Fibroblast of upper back skin (primary cell): ENCODE measurements around the gene STK33.

Experiments used
- DNase-seq: peaks from one replicate; pipeline ENCODE4 v3.0.0-alpha.2; 2013

STK33 gene

GRCh38 chr11:8593935-8594909 is at the start of gene STK33:
Gene STK33 (minus strand): TSS chr11:8594228. CDS start chr11:8474905, 119,323 bp downstream.
- DNase-seq, result peak; percentile 40

GRCh38 chr11:8642196-8642841 is 48.3 kb upstream of the STK33 start:
- DNase-seq, result peak; percentile 42

DNA sequence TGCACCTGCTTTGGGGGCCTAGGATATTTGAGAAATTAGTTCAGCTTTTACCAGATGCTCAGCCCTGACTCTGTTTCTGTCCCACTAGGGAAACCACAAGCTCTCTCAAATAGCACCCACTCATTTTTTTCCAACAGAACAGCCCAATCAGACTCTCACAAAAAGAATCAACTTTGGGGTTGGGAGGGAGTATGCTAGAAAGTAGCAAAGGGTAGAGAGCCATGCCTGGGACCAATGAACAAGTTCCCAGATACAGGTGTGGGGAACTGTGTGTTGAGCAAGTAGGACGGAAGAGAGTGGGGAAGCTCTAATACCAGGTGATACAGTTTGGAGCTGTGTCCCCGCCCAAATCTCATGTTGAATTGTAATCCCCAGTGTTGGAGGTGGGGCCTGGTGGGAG is 47.3 kb upstream of the STK33 start:
- DNase-seq, result no peak

- no peak for DNase-seq
Measured at GRCh38 chr11:8640267-8640906, 46.4 kb upstream of the STK33 start.

GRCh38 chr11:8639655-8640054 is 45.6 kb upstream of the STK33 start:
- DNase-seq, result no peak

GRCh38 chr11:8638300-8638699 is 44.3 kb upstream of the STK33 start:
- DNase-seq, result peak; percentile 55

- no peak for DNase-seq
Measured at GRCh38 chr11:8636127-8636526, 42.1 kb upstream of the STK33 start.

- DNase-seq, result no peak
Measured at GRCh38 chr11:8634498-8634897, 40.5 kb upstream of the STK33 start.

DNA sequence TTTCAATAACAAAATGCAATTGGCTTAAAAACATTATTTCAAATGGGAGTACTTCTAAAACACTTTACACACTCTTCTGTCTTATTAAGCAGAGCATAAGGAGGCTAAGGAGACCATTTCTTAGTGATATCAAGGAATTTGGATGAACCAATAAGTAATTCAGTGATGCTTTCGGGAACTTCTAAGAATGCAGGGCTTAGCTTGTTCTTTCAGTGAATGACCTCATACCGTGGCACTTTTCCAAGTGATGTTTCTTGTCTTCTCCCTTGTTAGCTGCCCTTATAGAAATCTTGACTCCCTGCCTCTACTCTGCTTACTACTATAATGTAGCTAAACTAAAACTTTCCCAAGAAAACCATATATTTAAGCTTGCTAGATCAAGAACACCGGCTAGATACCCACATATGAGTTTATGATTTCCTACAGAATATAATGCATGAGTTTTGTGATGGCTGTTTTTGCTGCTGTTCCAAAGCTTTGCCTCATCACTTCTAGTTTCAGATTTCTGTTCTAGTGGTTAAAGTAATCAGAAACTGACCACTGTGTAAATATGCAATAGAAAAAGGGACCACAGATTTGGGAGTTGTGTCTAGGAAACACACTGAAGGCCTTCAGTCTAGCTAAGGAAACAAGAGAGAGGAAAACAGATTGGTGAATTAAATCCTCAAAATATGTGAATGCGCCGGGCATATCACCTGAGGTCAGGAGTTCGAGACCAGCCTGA is 37.5 kb upstream of the STK33 start:
- DNase-seq, result peak; percentile 88

GRCh38 chr11:8624698-8625097 is 30.7 kb upstream of the STK33 start:
- DNase-seq, result no peak

DNA sequence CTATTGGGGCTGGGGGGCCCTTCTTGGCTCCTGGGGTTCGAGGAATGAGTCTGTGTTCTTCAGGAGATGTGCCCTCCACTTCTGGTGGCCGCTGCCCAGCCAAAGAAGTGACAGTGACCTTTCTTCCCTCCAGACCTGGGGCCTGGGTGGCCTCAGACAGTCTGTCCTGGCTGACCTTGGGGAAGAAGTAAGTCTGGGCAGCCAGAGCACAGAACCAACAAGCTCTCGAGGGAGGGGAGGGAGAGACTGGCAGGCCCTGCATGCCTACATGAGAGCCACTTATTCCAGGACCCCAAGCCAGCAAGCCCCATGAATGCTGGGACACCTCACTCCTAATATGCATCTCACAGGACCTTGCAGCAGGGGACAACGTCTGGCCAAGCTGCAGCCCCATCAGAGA is 27.1 kb upstream of the STK33 start:
- no peak for DNase-seq

GRCh38 chr11:8617063-8617462 is 23.0 kb upstream of the STK33 start:
- DNase-seq, result no peak

DNA sequence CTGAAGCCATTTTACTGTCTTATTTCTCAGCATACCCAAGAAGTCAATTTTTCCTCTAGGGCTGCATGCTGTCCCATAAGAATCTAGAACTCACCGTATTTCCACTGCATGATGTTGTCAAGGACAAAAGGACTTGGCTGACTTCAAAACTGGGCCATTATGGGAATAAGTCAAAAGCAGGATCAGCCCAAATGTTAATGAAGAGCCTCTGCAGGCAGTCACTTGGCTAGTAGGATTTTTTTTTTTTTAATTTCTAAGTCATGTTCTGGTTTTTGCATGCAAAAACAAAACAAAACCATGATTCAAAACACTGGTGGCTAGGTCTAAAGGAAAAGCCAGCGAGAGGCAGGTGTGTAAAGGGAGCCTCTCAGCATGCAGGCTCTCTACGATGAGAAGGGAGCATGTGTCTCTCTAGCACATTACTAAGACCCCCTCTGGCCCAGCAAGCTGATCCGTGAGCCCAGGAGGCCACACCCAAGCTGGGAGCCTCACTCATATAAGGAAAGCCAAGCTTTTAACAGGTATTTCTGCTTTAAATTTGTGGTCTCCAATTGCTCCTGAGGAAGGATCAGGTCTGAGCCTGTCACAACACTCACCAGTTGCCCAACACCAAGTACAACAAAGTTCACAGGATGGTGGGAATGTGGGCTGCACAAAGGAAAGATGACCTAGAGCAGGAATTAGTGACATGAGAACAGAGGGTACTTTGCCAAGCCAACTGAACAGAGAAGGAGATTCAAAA is 21.4 kb upstream of the STK33 start:
- DNase-seq, result no peak

GRCh38 chr11:8614497-8614896 is 20.5 kb upstream of the STK33 start:
- no peak for DNase-seq

GRCh38 chr11:8613036-8613435 is 19.0 kb upstream of the STK33 start:
- DNase-seq, result peak; percentile 7

DNA sequence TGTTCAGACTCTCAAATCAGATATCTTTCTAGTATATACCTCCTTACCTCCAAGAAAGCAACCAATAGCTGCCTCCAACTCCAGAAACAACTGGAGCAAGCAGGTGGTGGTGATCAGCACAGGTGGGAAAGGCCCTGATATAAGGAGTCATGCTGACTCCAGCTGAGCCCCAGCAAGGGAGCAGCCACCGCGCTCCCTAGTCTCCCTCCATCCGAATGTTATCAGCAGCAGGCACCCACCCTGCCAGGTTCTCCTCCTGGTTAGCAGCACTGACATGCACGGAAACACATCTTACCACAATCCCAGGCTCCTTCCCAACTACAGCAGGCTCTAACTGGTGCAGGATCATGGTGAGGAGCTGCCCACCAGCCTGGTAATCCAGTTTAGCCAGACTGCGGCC is 18.5 kb upstream of the STK33 start:
- no peak for DNase-seq

GRCh38 chr11:8610532-8611116 is 16.6 kb upstream of the STK33 start:
- DNase-seq, result peak; percentile 43

DNA sequence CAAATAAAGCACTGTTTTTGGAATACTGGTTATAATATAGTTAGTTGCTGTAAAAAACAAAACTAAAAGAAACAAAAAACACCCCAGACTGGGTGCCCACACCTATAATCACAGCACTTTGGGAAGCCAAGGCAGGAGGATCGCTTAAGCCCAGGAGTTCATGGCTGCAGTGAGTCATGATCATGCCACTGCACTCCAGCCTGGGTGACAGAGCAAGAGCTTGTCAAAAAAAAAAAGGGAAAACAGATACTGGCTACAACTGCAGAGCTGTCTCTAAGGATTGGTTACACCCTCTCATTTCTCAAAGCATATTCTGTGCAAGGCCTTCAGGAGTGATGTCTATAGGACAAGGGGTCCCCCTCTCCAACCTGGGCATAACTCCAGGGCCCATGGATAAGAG is 14.6 kb upstream of the STK33 start:
- DNase-seq, result peak; percentile 18

- DNase-seq, result peak; percentile 32
Measured at GRCh38 chr11:8605971-8606563, 12.0 kb upstream of the STK33 start.

DNA sequence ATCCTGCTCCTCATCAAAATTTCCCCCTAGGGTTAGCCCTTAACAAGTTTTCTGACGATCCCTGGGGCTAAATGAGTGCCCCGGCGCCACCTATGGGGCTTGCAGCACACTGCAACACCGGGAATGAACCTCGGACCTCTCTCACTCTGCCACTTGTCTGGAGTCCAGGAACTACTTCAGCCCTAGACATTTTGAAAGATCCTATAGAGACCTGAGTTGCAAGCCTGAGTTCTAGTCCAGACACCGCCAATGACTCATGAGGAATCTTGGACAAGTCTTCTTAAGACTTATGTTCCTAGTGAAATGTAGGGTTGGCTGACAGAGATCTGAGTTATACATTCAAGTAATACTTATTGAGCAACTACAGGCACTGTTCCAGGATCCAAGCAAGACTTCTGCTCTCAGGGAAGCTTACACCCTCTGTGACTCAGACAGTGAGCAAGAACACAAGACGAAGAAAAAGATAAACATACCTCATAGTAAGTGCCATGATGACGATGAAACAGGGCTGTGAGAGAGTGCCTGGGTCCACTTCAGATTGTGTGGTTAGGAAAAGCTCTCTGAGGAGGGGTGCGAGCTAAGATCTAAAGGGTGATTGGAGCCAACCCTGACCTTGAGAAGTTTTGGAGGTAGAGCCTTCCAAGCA is 10.2 kb upstream of the STK33 start:
- DNase-seq, result peak; percentile 100

DNA sequence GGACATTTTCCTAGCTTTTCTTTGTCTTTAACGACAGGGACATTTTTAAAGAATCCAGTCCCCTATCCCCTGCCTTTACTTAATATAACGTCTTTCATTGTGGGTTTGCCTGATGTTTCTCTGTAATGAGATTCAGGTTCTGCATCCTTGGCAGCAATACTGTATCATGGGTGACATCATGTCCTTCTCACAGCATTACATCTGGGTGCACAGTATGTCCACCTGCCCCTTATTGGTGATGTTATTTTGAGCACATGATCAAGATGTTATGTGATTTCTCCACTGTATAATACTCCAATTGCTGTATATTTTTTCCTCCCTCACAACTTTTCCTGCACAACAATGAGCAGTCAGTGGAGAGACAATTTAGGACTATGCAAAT is 9.7 kb upstream of the STK33 start:
- DNase-seq, result no peak
